ENCODE measurements around the gene ZACN. TPM values are rescaled to one million over a fixed set of nuclear protein-coding genes. Genes with fewer than 3 reads are reported as not detected.
"Not testable (repeated sequence)": the region's sequence is repeated elsewhere in the genome, so short reads cannot be mapped to it uniquely, and the experiment has no call there.

The ZACN gene
- total RNA-seq, 1 experiment from 2014 or later = 0.74 TPM

GRCh38 chr17:76049836-76050537, 29.0 kb upstream of the ZACN start:
- in situ Hi-C loops (cut with HindIII; ENCODE audit: low pct_unique_long_range_greater_than_20kb, low sequenced_read_pairs) = loop anchor here (25.0 kb wide), 2 partner anchors 113 to 137 kb away; partner anchors contain the start of gene FBF1
- DNase-seq (ENCODE audit: low read depth, low spot score) = no peak

DNA sequence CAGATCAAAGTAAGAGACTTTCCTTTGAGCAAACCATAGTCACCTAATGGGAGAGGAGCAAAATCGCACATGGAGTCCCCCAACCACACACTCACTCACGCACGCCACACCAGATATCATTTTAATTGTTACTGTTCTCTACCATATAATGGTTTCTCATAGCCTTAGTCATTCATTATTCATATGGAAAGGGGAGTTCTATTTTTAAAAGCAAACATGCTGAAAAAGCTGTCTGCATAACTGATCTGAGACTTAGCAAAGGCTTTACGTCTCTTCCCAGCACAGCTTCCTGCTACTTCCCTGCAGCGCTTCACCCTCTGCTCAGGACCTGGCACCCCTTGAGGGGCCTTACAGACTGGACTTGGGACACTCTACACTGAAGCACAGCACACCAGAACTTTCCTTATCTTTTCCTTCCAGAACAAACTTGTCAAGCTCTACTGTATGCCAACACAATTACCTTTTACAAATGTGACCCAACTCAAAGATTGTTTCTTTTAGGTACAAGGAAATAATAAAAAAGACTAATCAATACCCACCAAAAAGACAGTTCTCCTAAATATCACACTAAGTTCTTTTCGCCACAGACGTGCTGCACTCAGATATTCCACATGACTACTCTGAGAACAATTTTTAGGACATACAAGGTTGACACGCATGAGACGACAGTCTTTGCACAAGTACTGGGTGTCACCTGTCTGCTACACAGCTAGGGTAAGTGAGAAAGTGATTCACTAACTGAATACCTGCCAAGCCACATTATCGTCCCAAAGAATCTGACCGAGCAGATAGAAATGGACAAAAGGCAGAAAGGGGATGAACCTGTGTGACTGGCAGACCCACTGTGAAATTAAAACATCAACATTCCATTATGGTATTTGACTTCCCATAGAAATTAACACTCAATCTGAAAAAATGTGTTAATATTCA, 28.2 kb upstream of the ZACN start:
- in situ Hi-C loops (cut with HindIII; ENCODE audit: low pct_unique_long_range_greater_than_20kb, low sequenced_read_pairs) = loop anchor here (25.0 kb wide), 1 partner anchor 114 kb away; the partner anchor contains the start of gene FBF1
- DNase-seq (ENCODE audit: low read depth, low spot score) = no peak

GRCh38 chr17:76051561-76051960, 27.4 kb upstream of the ZACN start:
- no peak for DNase-seq (ENCODE audit: low read depth, low spot score)
- in situ Hi-C loops (cut with HindIII; ENCODE audit: low pct_unique_long_range_greater_than_20kb, low sequenced_read_pairs) = loop anchor here (25.0 kb wide), 1 partner anchor 114 kb away; the partner anchor contains the start of gene FBF1

- in situ Hi-C loops (cut with HindIII; ENCODE audit: low pct_unique_long_range_greater_than_20kb, low sequenced_read_pairs) = loop anchor here (25.0 kb wide), 1 partner anchor 116 kb away; the partner anchor contains the start of gene FBF1
- DNase-seq (ENCODE audit: low read depth, low spot score) = peak; percentile 48
Measured at GRCh38 chr17:76053246-76054111, 25.5 kb upstream of the ZACN start.

- in situ Hi-C loops (cut with HindIII; ENCODE audit: low pct_unique_long_range_greater_than_20kb, low sequenced_read_pairs) = loop anchor here (25.0 kb wide), 1 partner anchor 117 kb away; the partner anchor contains the start of gene FBF1
- no peak for DNase-seq (ENCODE audit: low read depth, low spot score)
Measured at GRCh38 chr17:76054112-76054476, 24.9 kb upstream of the ZACN start.

- DNase-seq (ENCODE audit: low read depth, low spot score) = no peak
- in situ Hi-C loops (cut with HindIII; ENCODE audit: low pct_unique_long_range_greater_than_20kb, low sequenced_read_pairs) = loop anchor here (25.0 kb wide), 1 partner anchor 120 kb away; the partner anchor contains the start of gene FBF1
Measured at GRCh38 chr17:76056882-76057281, 22.1 kb upstream of the ZACN start.

GRCh38 chr17:76058264-76058663, 20.7 kb upstream of the ZACN start:
- in situ Hi-C loops (cut with HindIII; ENCODE audit: low pct_unique_long_range_greater_than_20kb, low sequenced_read_pairs) = loop anchor here (25.0 kb wide), 1 partner anchor 121 kb away; the partner anchor contains the start of gene FBF1
- DNase-seq (ENCODE audit: low read depth, low spot score) = not testable (repeated sequence)

GRCh38 chr17:76063875-76064546, 15.0 kb upstream of the ZACN start:
- in situ Hi-C loops (cut with HindIII; ENCODE audit: low pct_unique_long_range_greater_than_20kb, low sequenced_read_pairs) = loop anchor here (25.0 kb wide), 1 partner anchor 127 kb away; the partner anchor contains the start of gene FBF1
- DNase-seq (ENCODE audit: low read depth, low spot score) = no peak

- no peak for DNase-seq (ENCODE audit: low read depth, low spot score)
- in situ Hi-C loops (cut with HindIII; ENCODE audit: low pct_unique_long_range_greater_than_20kb, low sequenced_read_pairs) = loop anchor here (25.0 kb wide), 1 partner anchor 128 kb away; the partner anchor contains the start of gene FBF1
Measured at GRCh38 chr17:76065775-76066174, 13.2 kb upstream of the ZACN start.

GRCh38 chr17:76071531-76072147, 7.3 kb upstream of the ZACN start:
- in situ Hi-C loops (cut with HindIII; ENCODE audit: low pct_unique_long_range_greater_than_20kb, low sequenced_read_pairs) = loop anchor here (25.0 kb wide), 1 partner anchor 134 kb away; the partner anchor contains the start of gene FBF1
- no peak for DNase-seq (ENCODE audit: low read depth, low spot score)

GRCh38 chr17:76072148-76072858, 6.7 kb upstream of the ZACN start, which contains the start of gene SRP68:
Gene SRP68 (minus strand): TSS chr17:76072517. CDS start chr17:76072491, 26 bp downstream.
- in situ Hi-C loops (cut with HindIII; ENCODE audit: low pct_unique_long_range_greater_than_20kb, low sequenced_read_pairs) = loop anchor here (25.0 kb wide), 1 partner anchor 135 kb away; the partner anchor contains the start of gene FBF1
- peak; percentile 97 for DNase-seq (ENCODE audit: low read depth, low spot score)

DNA sequence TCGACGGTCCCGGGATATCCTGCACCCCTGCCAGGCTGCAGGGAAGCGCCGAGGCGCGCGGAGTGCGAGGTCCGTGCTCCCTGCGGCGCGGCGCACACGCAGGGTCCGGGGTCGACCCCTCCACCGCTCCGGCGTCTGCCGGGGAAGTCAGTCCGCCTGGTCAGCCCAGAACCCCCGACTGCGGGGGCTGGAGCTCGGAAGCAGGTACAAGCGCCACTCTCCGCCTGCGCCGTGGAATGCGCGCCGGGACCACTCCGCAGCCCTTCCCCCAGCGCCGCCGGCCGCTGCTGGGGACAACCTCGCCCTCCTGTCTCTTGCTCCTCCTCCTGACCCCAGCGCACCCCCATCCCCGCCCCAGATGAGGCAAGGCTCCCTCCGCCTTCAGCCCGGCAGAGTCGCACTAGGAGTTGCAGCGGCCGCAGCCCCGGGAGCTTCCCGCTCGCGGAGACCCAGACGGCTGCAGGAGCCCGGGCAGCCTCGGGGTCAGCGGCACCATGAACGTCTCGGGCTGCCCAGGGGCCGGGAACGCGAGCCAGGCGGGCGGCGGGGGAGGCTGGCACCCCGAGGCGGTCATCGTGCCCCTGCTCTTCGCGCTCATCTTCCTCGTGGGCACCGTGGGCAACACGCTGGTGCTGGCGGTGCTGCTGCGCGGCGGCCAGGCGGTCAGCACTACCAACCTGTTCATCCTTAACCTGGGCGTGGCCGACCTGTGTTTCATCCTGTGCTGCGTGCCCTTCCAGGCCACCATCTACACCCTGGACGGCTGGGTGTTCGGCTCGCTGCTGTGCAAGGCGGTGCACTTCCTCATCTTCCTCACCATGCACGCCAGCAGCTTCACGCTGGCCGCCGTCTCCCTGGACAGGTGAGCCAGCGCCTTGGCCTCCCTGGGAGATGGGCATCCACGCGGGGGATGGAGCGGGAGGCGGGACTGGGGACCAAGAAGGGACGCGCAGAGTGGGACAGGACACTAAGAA, 4.3 kb upstream of the ZACN start, which contains the start of gene GALR2:
Gene GALR2, plus strand, starts transcription at position 392 of the 974 bp plus-strand sequence. Its CDS starts 103 bp downstream, at position 495.
- no peak for DNase-seq (ENCODE audit: low read depth, low spot score)
- in situ Hi-C loops (cut with HindIII; ENCODE audit: low pct_unique_long_range_greater_than_20kb, low sequenced_read_pairs) = loop anchor here (25.0 kb wide), 1 partner anchor 137 kb away; the partner anchor contains the start of gene FBF1

- DNase-seq (ENCODE audit: low read depth, low spot score) = peak; percentile 28
- in situ Hi-C loops (cut with HindIII; ENCODE audit: low pct_unique_long_range_greater_than_20kb, low sequenced_read_pairs) = no loop called here
Measured at GRCh38 chr17:76075364-76076145, 3.4 kb upstream of the ZACN start.
